Neutrophil (primary cell): Measurements from ENCODE around the gene SUGCT.

Experiments used
- H3K27ac ChIP-seq: fragments of 200-600 bp; sonication (generic); 2 replicates; pipeline ENCODE4 v1.5.1; 2016; ENCODE audit warnings: mild to moderate bottlenecking, moderate library complexity
- H3K27me3 ChIP-seq: fragments of 200-600 bp; sonication (generic); 2 replicates; pipeline ENCODE4 v1.6.0; 2016; ENCODE audit warnings: mild to moderate bottlenecking
- H3K36me3 ChIP-seq: fragments of 200-600 bp; sonication (generic); 2 replicates; pipeline ENCODE4 v1.5.1; 2017
- H3K4me1 ChIP-seq, 2 experiments: fragments of 200-600 bp in 1 of 2; sonication (generic) in 1 of 2; 1 replicate in 1 of 2; 2 replicates in 1 of 2; pipeline versions ENCODE4 v1.5.1 to v1.6.1; 2013 to 2016; ENCODE audit warnings: low read depth in 1 of 2, low read length in 1 of 2, mild to moderate bottlenecking in 1 of 2, moderate library complexity in 1 of 2; ENCODE audit not compliant: control insufficient read depth in 1 of 2, insufficient read depth in 1 of 2
- H3K4me3 ChIP-seq, 2 experiments: fragments of 200-600 bp in 1 of 2; sonication (generic) in 1 of 2; 1 replicate in 1 of 2; 2 replicates in 1 of 2; pipeline ENCODE4 v1.5.1; 2013 to 2016; ENCODE audit warnings: low read depth in 1 of 2, low read length in 1 of 2, mild to moderate bottlenecking in 1 of 2, moderate library complexity in 1 of 2
- H3K9me3 ChIP-seq: fragments of 200-600 bp; sonication (generic); 2 replicates; pipeline ENCODE4 v1.5.1; 2016
- CTCF ChIP-seq: fragments of 200-600 bp; sonication (generic); IDR thresholded peaks from 2 replicates; pipeline ENCODE4 v1.5.1; 2016; ENCODE audit warnings: antibody characterized with exemption

The SUGCT gene

GRCh38 chr7:40753455-40753854 is 618.6 kb downstream of the SUGCT start:
- no peak for TF ChIP-seq CTCF
- no peaks in the 10 kb centered on the region for H3K9me3 ChIP-seq
- no peaks in the 10 kb centered on the region for H3K4me1 ChIP-seq
- no peak overlapping the region for H3K27ac ChIP-seq
- H3K36me3 ChIP-seq, result no peaks in the 10 kb centered on the region
- no peak overlapping the region for H3K4me3 ChIP-seq
- no peaks in the 10 kb centered on the region for H3K27me3 ChIP-seq

GRCh38 chr7:40755438-40755837 is 620.6 kb downstream of the SUGCT start:
- Histone ChIP-seq H3K27ac (no peak overlapping the region), H3K27me3 (no peaks in the 10 kb centered on the region), H3K9me3 (no peaks in the 10 kb centered on the region), H3K4me3 (no peak overlapping the region), H3K36me3 (no peaks in the 10 kb centered on the region), H3K4me1 (peaks cover 0 to 3% of the 10 kb centered on the region in 2 experiments)
- TF ChIP-seq CTCF, result no peak

- Histone ChIP-seq H3K4me1 (peaks cover 0 to 4% of the 10 kb centered on the region in 2 experiments), H3K36me3 (no peaks in the 10 kb centered on the region), H3K27ac (no peak overlapping the region), H3K4me3 (no peak overlapping the region), H3K27me3 (no peaks in the 10 kb centered on the region), H3K9me3 (no peaks in the 10 kb centered on the region)
- TF ChIP-seq CTCF, result no peak
Measured at GRCh38 chr7:40757109-40757508, 622.3 kb downstream of the SUGCT start.

GRCh38 chr7:40758590-40758989 is 623.8 kb downstream of the SUGCT start:
- H3K9me3 ChIP-seq, result no peaks in the 10 kb centered on the region
- peaks cover 0 to 4% of the 10 kb centered on the region in 2 experiments for H3K4me1 ChIP-seq

GRCh38 chr7:40760293-40760964 is 625.6 kb downstream of the SUGCT start:
- H3K36me3 ChIP-seq, result no peaks in the 10 kb centered on the region
- H3K4me3 ChIP-seq, result no peak overlapping the region
- H3K9me3 ChIP-seq, result no peaks in the 10 kb centered on the region
- no peak for TF ChIP-seq CTCF
- no peaks in the 10 kb centered on the region for H3K27me3 ChIP-seq
- no peak overlapping the region for H3K27ac ChIP-seq
- peaks cover 0 to 4% of the 10 kb centered on the region in 2 experiments for H3K4me1 ChIP-seq

More at GRCh38 chr7:40758590-40758989, 623.8 kb downstream of the SUGCT start:
- Histone ChIP-seq H3K27ac (no peak overlapping the region), H3K4me3 (no peak overlapping the region), H3K36me3 (no peaks in the 10 kb centered on the region), H3K27me3 (no peaks in the 10 kb centered on the region)
- no peak for TF ChIP-seq CTCF
